ENCODE measurements around the gene MELTF.
A peak's percentile ranks its signal among the peaks of the same experiment; 100 is the strongest.

MELTF gene

GRCh38 chr3:196969660-196970546 lies 59.7 kb downstream of the MELTF start:
- ATAC-seq, result peak; percentile 91
- no peak for TF ChIP-seq ESRRG (CRISPR knock-in tag; IDR thresholded peaks at IDR 0.05)
- TF ChIP-seq ISL1 (CRISPR knock-in tag; IDR thresholded peaks at IDR 0.05), result no peak
- peak; percentile 33; the same call in 1 of the 2 replicates for TF ChIP-seq ZFP3 (CRISPR knock-in tag; IDR thresholded peaks at IDR 0.05)

GRCh38 chr3:196969134-196969659 lies 60.4 kb downstream of the MELTF start:
- peak; percentile 41 for ATAC-seq
- TF ChIP-seq TSHZ2 (CRISPR knock-in tag; IDR thresholded peaks at IDR 0.05) (no peak), ZC3H10 (CRISPR knock-in tag; IDR thresholded peaks at IDR 0.05) (no peak), TCF4 (CRISPR knock-in tag; IDR thresholded peaks at IDR 0.05; ENCODE audit: borderline replicate concordance) (no peak), ZNF70 (CRISPR knock-in tag; IDR thresholded peaks at IDR 0.05) (no peak), GLIS3 (CRISPR knock-in tag; IDR thresholded peaks at IDR 0.05) (no peak), ESRRG (CRISPR knock-in tag; IDR thresholded peaks at IDR 0.05) (no peak), ZNF8 (CRISPR knock-in tag; IDR thresholded peaks at IDR 0.05) (no peak), ZFP3 (CRISPR knock-in tag; IDR thresholded peaks at IDR 0.05) (no peak), RARB (CRISPR knock-in tag; IDR thresholded peaks at IDR 0.05) (no peak), PATZ1 (CRISPR knock-in tag; IDR thresholded peaks at IDR 0.05; ENCODE audit: borderline replicate concordance) (no peak), OSR1 (CRISPR knock-in tag; IDR thresholded peaks at IDR 0.05) (no peak), ARNTL (CRISPR knock-in tag; IDR thresholded peaks at IDR 0.05; ENCODE audit: borderline replicate concordance, low read depth) (no peak), ZNF565 (CRISPR knock-in tag; conservative IDR thresholded peaks at IDR 0.05; ENCODE audit: low read depth) (no peak), CSRNP3 (CRISPR knock-in tag; IDR thresholded peaks at IDR 0.05) (no peak), CSDC2 (CRISPR knock-in tag; IDR thresholded peaks at IDR 0.05) (no peak), TOX (CRISPR knock-in tag; IDR thresholded peaks at IDR 0.05; ENCODE audit: borderline replicate concordance) (no peak), POU6F1 (CRISPR knock-in tag; IDR thresholded peaks at IDR 0.05; ENCODE audit: borderline replicate concordance, low read depth) (no peak), ISL1 (CRISPR knock-in tag; IDR thresholded peaks at IDR 0.05) (no peak), CREB5 (CRISPR knock-in tag; IDR thresholded peaks at IDR 0.05; ENCODE audit: low read depth) (no peak), BACH2 (CRISPR knock-in tag; IDR thresholded peaks at IDR 0.05; ENCODE audit: borderline replicate concordance) (no peak)
